B cell (primary cell): Measurements from ENCODE around the gene PSD4.

Source experiments
- EZH2 ChIP-seq: IDR thresholded peaks from 2 replicates; pipeline ENCODE4 v1.6.1; 2012; ENCODE audit warnings: borderline replicate concordance, low read depth, mild to moderate bottlenecking, moderate library complexity, low read length; ENCODE audit not compliant: insufficient read depth, poor library complexity, severe bottlenecking
- TF ChIP-seq, protein P1 (sequence below): fragments of 200-600 bp; IDR thresholded peaks from one replicate; pipeline ENCODE4 v1.8.0; 2022; ENCODE audit warnings: antibody characterized with exemption, mild to moderate bottlenecking

DNA sequence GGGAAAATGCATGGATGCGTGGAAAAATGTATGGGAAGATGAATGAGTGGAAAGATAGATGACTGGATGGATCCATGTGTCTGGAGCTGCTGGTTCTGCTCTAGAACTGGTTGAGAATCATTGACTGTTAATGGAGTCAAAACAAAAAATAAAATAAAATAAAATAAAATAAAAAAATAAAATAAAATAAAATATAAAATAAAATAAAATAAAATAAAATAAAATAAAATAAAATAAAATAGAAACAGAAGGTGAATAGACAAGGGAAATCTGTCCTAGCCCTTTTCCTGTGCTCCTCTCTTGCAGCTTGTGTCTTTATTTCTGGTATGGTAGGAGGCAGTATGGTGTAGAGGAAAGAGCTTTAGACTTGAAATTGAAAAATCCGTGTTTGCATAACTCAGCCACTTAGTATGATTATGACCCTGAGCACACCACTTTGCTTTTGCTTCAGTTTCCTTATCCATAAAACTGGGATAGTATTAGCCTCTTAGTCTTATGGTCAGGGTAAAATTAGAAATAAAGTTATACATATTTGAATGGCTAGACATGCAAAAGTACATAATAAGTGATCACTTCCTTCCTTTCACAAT lies 51.0 kb downstream of the PSD4 start:
- TF ChIP-seq, protein P1, sequence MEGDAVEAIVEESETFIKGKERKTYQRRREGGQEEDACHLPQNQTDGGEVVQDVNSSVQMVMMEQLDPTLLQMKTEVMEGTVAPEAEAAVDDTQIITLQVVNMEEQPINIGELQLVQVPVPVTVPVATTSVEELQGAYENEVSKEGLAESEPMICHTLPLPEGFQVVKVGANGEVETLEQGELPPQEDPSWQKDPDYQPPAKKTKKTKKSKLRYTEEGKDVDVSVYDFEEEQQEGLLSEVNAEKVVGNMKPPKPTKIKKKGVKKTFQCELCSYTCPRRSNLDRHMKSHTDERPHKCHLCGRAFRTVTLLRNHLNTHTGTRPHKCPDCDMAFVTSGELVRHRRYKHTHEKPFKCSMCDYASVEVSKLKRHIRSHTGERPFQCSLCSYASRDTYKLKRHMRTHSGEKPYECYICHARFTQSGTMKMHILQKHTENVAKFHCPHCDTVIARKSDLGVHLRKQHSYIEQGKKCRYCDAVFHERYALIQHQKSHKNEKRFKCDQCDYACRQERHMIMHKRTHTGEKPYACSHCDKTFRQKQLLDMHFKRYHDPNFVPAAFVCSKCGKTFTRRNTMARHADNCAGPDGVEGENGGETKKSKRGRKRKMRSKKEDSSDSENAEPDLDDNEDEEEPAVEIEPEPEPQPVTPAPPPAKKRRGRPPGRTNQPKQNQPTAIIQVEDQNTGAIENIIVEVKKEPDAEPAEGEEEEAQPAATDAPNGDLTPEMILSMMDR, result no peak
- no peak for TF ChIP-seq EZH2
